Measurements from ENCODE around the gene NFATC2IP. TPM values are rescaled to one million over a fixed set of nuclear protein-coding genes. Genes with fewer than 3 reads are reported as not detected.

NFATC2IP gene
- total and polyA plus RNA-seq, 2 of the 4 experiments (the other 2 are of a cell fraction): 10.0 to 29.1 TPM

DNA sequence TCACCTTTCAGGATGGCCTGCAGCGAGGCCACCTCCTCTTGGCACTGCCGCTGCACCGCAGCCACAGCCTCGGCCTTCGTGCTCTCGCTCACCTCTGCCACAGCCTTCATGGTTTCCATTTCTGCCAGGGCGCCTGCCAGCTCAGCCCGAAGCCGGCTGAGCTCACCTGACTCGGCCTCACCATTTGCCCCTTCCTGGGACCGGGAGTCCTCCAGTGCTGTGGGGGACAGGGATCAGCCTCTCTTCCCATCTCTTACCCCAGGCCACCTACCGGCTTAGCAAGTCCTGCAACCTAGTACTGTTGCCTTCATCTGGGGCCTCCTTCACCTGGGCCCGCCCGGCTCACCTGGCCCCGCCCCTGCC, 26.4 kb upstream of the NFATC2IP start:
- dilution Hi-C loops (cut with HindIII; ENCODE audit: low sequenced_read_pairs, unreplicated experiment): no loop called here
- in situ Hi-C loops (cut with MboI; ENCODE audit: low sequenced_read_pairs): loop anchor here (5.0 kb wide), 1 partner anchor 47 kb away; the partner anchor contains the start of gene ATP2A1

More for the DNA sequence above, 26.4 kb upstream of the NFATC2IP start:
- no peak overlapping the region; the same call in 1 of the 2 replicates for H3K14ac ChIP-seq (replicated peaks; ENCODE audit: low read depth, low read length)
- H4K8ac ChIP-seq (ENCODE audit: low read depth in 2 of 2, low read length in 2 of 2): peak overlapping the region; percentile 18 to 70; a peak in 2 of 4 replicates
- no peak overlapping the region for H2BK20ac ChIP-seq (ENCODE audit: low read depth, low read length)
- H3K4me1 ChIP-seq (ENCODE audit: control insufficient read depth, insufficient read depth, low read length): peaks cover 2% of the 10 kb centered on the region; the same call in 1 of the 2 replicates
- POLR2A ChIA-PET (ENCODE audit: unreplicated experiment): no interaction called here
- H2BK5ac ChIP-seq (ENCODE audit: low read depth, low read length, poor library complexity, severe bottlenecking): no peak overlapping the region
- no peak overlapping the region for H2AK5ac ChIP-seq (ENCODE audit: low read depth, low read length)
- peaks cover 8% of the 10 kb centered on the region; the same call in 1 of the 2 replicates for H3K36me3 ChIP-seq (ENCODE audit: control insufficient read depth, insufficient read depth, low read length)
- CTCF ChIA-PET: no interaction called here
- H4K5ac ChIP-seq (ENCODE audit: low read depth, low read length): no peak overlapping the region
- H3K9me1 ChIP-seq (ENCODE audit: insufficient read depth, low read length): peaks cover 7% of the 10 kb centered on the region
- H3K27me3 ChIP-seq (ENCODE audit: control insufficient read depth, insufficient read depth, low read length): no peaks in the 10 kb centered on the region
- peaks cover 9% of the 10 kb centered on the region; the same call in 1 of the 2 replicates for H4K20me1 ChIP-seq (ENCODE audit: insufficient read depth, low read length)
- WGBS, 2 experiments (ENCODE audit: extremely low coverage in 2 of 2, insufficient read length in 1 of 2): 27% methylated on average over 7 of the region's 15 CpGs; no CpG with 5 or more reads in 1 of the 2 experiments
- no peak overlapping the region for H3K23ac ChIP-seq (ENCODE audit: low read depth, low read length)
- no peak overlapping the region for H3K18ac ChIP-seq (ENCODE audit: low read depth, low read length)
- H3K4me3 ChIP-seq (ENCODE audit: insufficient read depth, low read depth, low read length): peak overlapping the region; percentile 98
- H3K9me3 ChIP-seq (ENCODE audit: control insufficient read depth, insufficient read depth, low read length): no peaks in the 10 kb centered on the region
- H2AFZ ChIP-seq (replicated peaks; ENCODE audit: low read length, poor library complexity): peak overlapping the region; percentile 67
- BruUV-seq (replicated peaks): no TSS peak
- H3K9ac ChIP-seq (ENCODE audit: low read depth, low read length): no peak overlapping the region
- H3K56ac ChIP-seq (ENCODE audit: extremely low read depth, insufficient read depth, low read length): no peak overlapping the region
- no peak overlapping the region for H3K4ac ChIP-seq (ENCODE audit: low read depth, low read length)
- H4K91ac ChIP-seq (ENCODE audit: insufficient read depth, low read depth, low read length): no peak overlapping the region
- intact Hi-C loops (cut with micrococcal nuclease): loop anchor here (2.0 kb wide), 1 partner anchor 20 kb away; no protein-coding TSS in a partner anchor
- no peak overlapping the region for H2BK15ac ChIP-seq (ENCODE audit: low read depth, low read length)
- H2AK9ac ChIP-seq (replicated peaks; ENCODE audit: low read depth, low read length, poor library complexity): peak overlapping the region; percentile 77
- no peak for TF ChIP-seq RFX5 (IDR thresholded peaks at IDR 0.05; ENCODE audit: low read depth, low read length)
- no peak for TF ChIP-seq MAZ (IDR thresholded peaks at IDR 0.05; ENCODE audit: borderline replicate concordance, low read depth, low read length)
- TF ChIP-seq MAFK (IDR thresholded peaks at IDR 0.05; ENCODE audit: low read depth, low read length): no peak
- TF ChIP-seq FOS (IDR thresholded peaks at IDR 0.05; ENCODE audit: low read depth, low read length): no peak
- TF ChIP-seq POLR2A (IDR thresholded peaks at IDR 0.05; ENCODE audit: low read depth, low read length): no peak
- TF ChIP-seq SMC3 (IDR thresholded peaks at IDR 0.05; ENCODE audit: low read depth, low read length): no peak
- no peak for TF ChIP-seq USF2 (IDR thresholded peaks at IDR 0.05; ENCODE audit: low read depth, low read length)
- TF ChIP-seq, protein P1, sequence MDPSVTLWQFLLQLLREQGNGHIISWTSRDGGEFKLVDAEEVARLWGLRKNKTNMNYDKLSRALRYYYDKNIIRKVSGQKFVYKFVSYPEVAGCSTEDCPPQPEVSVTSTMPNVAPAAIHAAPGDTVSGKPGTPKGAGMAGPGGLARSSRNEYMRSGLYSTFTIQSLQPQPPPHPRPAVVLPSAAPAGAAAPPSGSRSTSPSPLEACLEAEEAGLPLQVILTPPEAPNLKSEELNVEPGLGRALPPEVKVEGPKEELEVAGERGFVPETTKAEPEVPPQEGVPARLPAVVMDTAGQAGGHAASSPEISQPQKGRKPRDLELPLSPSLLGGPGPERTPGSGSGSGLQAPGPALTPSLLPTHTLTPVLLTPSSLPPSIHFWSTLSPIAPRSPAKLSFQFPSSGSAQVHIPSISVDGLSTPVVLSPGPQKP (IDR thresholded peaks at IDR 0.05; ENCODE audit: borderline replicate concordance, low read depth, low read length): no peak
- no peak for TF ChIP-seq CHD1 (IDR thresholded peaks at IDR 0.05; ENCODE audit: low read depth, low read length)
- TF ChIP-seq CEBPB (IDR thresholded peaks at IDR 0.05; ENCODE audit: low read depth, low read length): no peak
- TF ChIP-seq, protein P2, sequence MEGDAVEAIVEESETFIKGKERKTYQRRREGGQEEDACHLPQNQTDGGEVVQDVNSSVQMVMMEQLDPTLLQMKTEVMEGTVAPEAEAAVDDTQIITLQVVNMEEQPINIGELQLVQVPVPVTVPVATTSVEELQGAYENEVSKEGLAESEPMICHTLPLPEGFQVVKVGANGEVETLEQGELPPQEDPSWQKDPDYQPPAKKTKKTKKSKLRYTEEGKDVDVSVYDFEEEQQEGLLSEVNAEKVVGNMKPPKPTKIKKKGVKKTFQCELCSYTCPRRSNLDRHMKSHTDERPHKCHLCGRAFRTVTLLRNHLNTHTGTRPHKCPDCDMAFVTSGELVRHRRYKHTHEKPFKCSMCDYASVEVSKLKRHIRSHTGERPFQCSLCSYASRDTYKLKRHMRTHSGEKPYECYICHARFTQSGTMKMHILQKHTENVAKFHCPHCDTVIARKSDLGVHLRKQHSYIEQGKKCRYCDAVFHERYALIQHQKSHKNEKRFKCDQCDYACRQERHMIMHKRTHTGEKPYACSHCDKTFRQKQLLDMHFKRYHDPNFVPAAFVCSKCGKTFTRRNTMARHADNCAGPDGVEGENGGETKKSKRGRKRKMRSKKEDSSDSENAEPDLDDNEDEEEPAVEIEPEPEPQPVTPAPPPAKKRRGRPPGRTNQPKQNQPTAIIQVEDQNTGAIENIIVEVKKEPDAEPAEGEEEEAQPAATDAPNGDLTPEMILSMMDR (conservative IDR thresholded peaks at IDR 0.05; ENCODE audit: low read depth, low read length): no peak
- no peak for TF ChIP-seq RCOR1 (IDR thresholded peaks at IDR 0.05; ENCODE audit: insufficient replicate concordance, low read length)
- no peak for TF ChIP-seq BHLHE40 (IDR thresholded peaks at IDR 0.05; ENCODE audit: low read depth, low read length)
- no peak for TF ChIP-seq NFE2L2 (IDR thresholded peaks at IDR 0.05; ENCODE audit: low read depth, low read length)
- no peak for TF ChIP-seq RAD21 (IDR thresholded peaks at IDR 0.05; ENCODE audit: low read length)
- no peak for TF ChIP-seq MXI1 (IDR thresholded peaks at IDR 0.05; ENCODE audit: borderline replicate concordance, low read depth, low read length)
- H2BK120ac ChIP-seq (ENCODE audit: low read depth, low read length): no peak overlapping the region
- peak overlapping the region; percentile 81; the same call in 1 of the 2 replicates for H3K4me2 ChIP-seq (ENCODE audit: low read depth, low read length)
- H3K27ac ChIP-seq (ENCODE audit: insufficient read depth, low read length): no peak overlapping the region
- peaks cover 0 to 13% of the 10 kb centered on the region in 2 experiments; a peak in 3 of 4 replicates for H3K79me1 ChIP-seq (ENCODE audit: low read depth in 1 of 2, low read length in 2 of 2)
- no peak for ATAC-seq (ENCODE audit: low read depth)
- DNase-seq: no peak
